Sigmoid colon (tissue), 7 donors: Measurements from ENCODE around the gene MOAP1. TPM values are rescaled to one million over a fixed set of nuclear protein-coding genes. Genes with fewer than 3 reads are reported as not detected.

Source experiments
- DNase-seq: peaks from one replicate; pipeline ENCODE4 v3.0.0-alpha.2; 2019
- H3K27ac ChIP-seq, 4 donors: fragments of 200-600 bp; sonication (generic); one replicate each; pipeline ENCODE4 v1.5.1; 2016 to 2019; ENCODE audit warnings: mild to moderate bottlenecking in 1 of 4
- H3K27me3 ChIP-seq, 3 donors: fragments of 200-600 bp; sonication (generic); one replicate each; pipeline ENCODE4 v1.5.1; 2019; ENCODE audit warnings: mild to moderate bottlenecking in 1 of 3
- H3K36me3 ChIP-seq, 4 donors: fragments of 200-600 bp; sonication (generic); one replicate each; pipeline ENCODE4 v1.5.1; 2016 to 2019
- H3K4me1 ChIP-seq, 4 donors: fragments of 200-600 bp; sonication (generic); one replicate each; pipeline ENCODE4 v1.5.1; 2017 to 2019
- H3K4me3 ChIP-seq, 4 donors: fragments of 200-600 bp; sonication (generic); one replicate each; pipeline ENCODE4 v1.5.1; 2017 to 2019; ENCODE audit warnings: mild to moderate bottlenecking in 2 of 4, moderate library complexity in 1 of 4
- H3K9me3 ChIP-seq, 4 donors: fragments of 200-600 bp in 3 of 4; sonication (generic) in 3 of 4; one replicate each; pipeline versions ENCODE4 v1.5.1 to v1.6.1; 2013 to 2019
- EP300 ChIP-seq, 4 donors: sonication (generic); formaldehyde crosslinking; IDR thresholded peaks; one replicate each; pipeline ENCODE4 v1.6.1; 2017; ENCODE audit warnings: antibody characterized with exemption in 4 of 4
- POLR2A ChIP-seq, 2 donors: fragments of 450-650 bp; IDR thresholded peaks; one replicate each; pipeline ENCODE4 v1.6.1; 2016; ENCODE audit warnings: antibody characterized with exemption in 2 of 2, mild to moderate bottlenecking in 2 of 2, moderate library complexity in 2 of 2
- POLR2AphosphoS5 ChIP-seq, 4 donors: sonication (generic); formaldehyde crosslinking; IDR thresholded peaks; one replicate each; pipeline ENCODE4 v1.6.1; 2017; ENCODE audit warnings: antibody characterized with exemption in 4 of 4
- WGBS, 2 donors: extraction: QIAGEN DNeasy Blood & Tissue Kit; methylation state at CpG; one replicate each; pipeline ENCODE4 v1.1.7; 2013; 5-methylcytosine and 5-hydroxymethylcytosine counted together
- intact Hi-C: fragments of 100-400 bp; cut with DNase I; formaldehyde crosslinking; loops from one replicate; pipeline ENCODE4 v1.15.1; 2023
- polyA plus RNA-seq, 3 donors: library from polyadenylated mRNA; stranded (reverse); fragments of 200-250 nt; gene quantifications; one replicate each; pipeline ENCODE4 v1.2.3, GENCODE V29; 2013
- total RNA-seq, 4 donors: library from RNA; depleted of rRNA; stranded (reverse); fragments of >200 nt; gene quantifications; one replicate each; pipeline ENCODE4 v1.1.0, GENCODE V29; 2016
- TF ChIP-seq, protein P1 (sequence below), 4 experiments: fragments of 450-650 bp in 3 of 4; fragments of 200-600 bp in 1 of 4; IDR thresholded peaks; one replicate each; pipeline ENCODE4 v1.5.1; 2016 to 2019; ENCODE audit warnings: antibody characterized with exemption in 4 of 4, mild to moderate bottlenecking in 3 of 4, moderate library complexity in 2 of 4
- donor health status: healthy with polysubstance abuse.
- donor health status: Bipolar disorder and iron deficiency.
- donor health status: healthy.

Gene MOAP1
- total and polyA plus RNA-seq, 7 donors: 19.7 to 65.3 (median 31.3) TPM

DNA sequence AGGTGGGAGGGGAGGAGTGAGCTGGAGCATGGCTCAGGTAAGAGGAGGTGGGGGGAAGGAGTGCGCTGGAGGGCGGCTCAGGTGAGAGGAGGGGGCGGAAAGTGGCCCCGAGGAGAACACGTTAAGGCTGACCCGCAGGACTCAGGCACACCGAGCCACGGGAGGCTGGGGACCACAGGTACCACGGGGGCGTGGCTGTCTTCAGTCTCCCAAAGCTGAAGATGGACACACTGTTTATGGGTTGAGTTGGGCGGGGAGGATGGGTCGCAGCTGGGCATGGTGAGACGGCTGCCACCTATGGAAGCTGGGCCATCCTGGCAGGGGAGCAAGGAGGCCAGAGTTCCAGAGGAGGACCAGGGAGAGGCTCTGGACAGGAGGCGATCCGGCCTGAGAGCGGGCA, 45.8 kb upstream of the MOAP1 start:
- Histone ChIP-seq H3K27me3 (no peaks in the 10 kb centered on the region), H3K36me3 (peaks cover 9 to 35% (median 18%) of the 10 kb centered on the region in 4 donors), H3K9me3 (no peaks in the 10 kb centered on the region), H3K4me1 (peaks cover 0 to 14% (median 6%) of the 10 kb centered on the region in 4 donors), H3K27ac (no peak overlapping the region), H3K4me3 (no peak overlapping the region)
- TF ChIP-seq POLR2AphosphoS5 (IDR thresholded peaks at IDR 0.05): no peak
- TF ChIP-seq, protein P1, sequence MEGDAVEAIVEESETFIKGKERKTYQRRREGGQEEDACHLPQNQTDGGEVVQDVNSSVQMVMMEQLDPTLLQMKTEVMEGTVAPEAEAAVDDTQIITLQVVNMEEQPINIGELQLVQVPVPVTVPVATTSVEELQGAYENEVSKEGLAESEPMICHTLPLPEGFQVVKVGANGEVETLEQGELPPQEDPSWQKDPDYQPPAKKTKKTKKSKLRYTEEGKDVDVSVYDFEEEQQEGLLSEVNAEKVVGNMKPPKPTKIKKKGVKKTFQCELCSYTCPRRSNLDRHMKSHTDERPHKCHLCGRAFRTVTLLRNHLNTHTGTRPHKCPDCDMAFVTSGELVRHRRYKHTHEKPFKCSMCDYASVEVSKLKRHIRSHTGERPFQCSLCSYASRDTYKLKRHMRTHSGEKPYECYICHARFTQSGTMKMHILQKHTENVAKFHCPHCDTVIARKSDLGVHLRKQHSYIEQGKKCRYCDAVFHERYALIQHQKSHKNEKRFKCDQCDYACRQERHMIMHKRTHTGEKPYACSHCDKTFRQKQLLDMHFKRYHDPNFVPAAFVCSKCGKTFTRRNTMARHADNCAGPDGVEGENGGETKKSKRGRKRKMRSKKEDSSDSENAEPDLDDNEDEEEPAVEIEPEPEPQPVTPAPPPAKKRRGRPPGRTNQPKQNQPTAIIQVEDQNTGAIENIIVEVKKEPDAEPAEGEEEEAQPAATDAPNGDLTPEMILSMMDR (IDR thresholded peaks at IDR 0.05): no peak
- TF ChIP-seq EP300 (IDR thresholded peaks at IDR 0.05): no peak
- TF ChIP-seq POLR2A (IDR thresholded peaks at IDR 0.05): no peak
- WGBS, 2 donors: 88 to 95% methylated on average over 16 of the region's 16 CpGs
- peak; percentile 65 for DNase-seq
- intact Hi-C loops: no loop called here

DNA sequence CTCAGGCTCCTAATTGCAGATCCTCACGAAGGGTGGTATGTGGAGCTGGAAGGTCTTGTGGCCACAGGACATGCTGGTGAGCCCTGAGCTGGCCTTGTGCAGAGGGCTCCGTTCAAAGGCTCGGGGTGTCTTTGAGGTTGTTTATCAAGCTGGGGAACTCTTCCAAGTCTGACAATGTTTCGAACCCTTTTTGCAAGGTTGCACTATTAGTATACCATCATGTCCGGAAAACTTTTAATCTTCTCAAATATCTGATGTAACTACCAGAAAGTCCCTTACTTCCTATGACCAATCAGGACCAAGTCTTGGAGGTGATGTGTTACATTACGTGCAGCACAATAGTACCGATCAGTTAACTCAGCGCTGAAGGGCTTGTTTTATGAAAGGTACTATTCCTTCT, 43.9 kb upstream of the MOAP1 start:
- intact Hi-C loops: no loop called here
- Histone ChIP-seq H3K4me3 (no peak overlapping the region), H3K36me3 (peaks cover 9 to 55% (median 24%) of the 10 kb centered on the region in 4 donors), H3K4me1 (peaks cover 0 to 14% (median 6%) of the 10 kb centered on the region in 4 donors), H3K27ac (no peak overlapping the region), H3K27me3 (no peaks in the 10 kb centered on the region), H3K9me3 (no peaks in the 10 kb centered on the region)
- WGBS, 2 donors: 91 to 96% methylated on average over 8 of the region's 8 CpGs
- no peak for DNase-seq
- TF ChIP-seq, protein P1 (IDR thresholded peaks at IDR 0.05): no peak
- TF ChIP-seq POLR2AphosphoS5 (IDR thresholded peaks at IDR 0.05) (no peak), EP300 (IDR thresholded peaks at IDR 0.05) (no peak), POLR2A (IDR thresholded peaks at IDR 0.05) (no peak)

DNA sequence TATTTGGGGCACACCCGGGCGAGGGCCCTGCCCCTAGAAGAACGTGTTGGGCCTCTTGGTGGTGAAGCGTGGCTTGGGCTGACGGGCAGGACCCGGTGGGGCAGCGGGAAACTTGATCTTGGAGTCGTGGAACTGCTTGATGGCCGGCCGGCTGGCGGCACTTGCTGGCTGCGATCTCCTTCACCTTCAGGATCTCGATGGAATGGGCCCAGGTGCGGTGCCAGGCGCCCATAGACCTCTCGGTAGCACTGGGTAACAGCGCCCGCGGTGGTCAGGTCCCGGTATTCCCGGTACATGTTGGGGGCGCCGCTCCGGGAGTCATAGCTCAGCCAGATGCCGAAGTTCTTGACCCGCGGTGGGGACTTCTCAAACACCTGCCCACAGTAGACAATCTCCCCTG, 38.9 kb upstream of the MOAP1 start:
- Histone ChIP-seq H3K9me3 (no peaks in the 10 kb centered on the region), H3K36me3 (peaks cover 17 to 99% (median 50%) of the 10 kb centered on the region in 4 donors), H3K4me3 (no peak overlapping the region), H3K4me1 (no peaks in the 10 kb centered on the region), H3K27me3 (no peaks in the 10 kb centered on the region), H3K27ac (no peak overlapping the region)
- TF ChIP-seq EP300 (IDR thresholded peaks at IDR 0.05): no peak
- intact Hi-C loops: no loop called here
- 97% methylated on average over 27 of the region's 27 CpGs for WGBS, 2 donors
- no peak for DNase-seq

DNA sequence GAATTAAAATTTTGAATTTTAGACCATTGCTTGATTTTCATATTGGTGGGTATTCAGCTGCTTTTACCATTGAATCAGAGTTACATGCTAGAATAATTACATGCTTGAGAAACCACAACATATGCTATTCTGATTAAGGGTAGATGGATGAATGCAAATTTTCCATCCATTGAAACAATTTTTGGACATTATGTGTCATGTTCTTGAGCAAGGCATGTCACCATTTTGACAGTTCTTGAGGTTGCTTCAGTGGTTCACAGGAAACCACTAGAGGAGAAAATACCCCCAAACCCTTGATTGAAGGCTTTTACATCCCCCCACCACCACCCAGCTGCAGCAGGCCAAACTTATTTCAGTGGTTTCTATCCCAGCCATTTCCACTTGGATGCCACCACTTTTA, 35.8 kb upstream of the MOAP1 start:
- TF ChIP-seq EP300 (IDR thresholded peaks at IDR 0.05) (no peak), POLR2AphosphoS5 (IDR thresholded peaks at IDR 0.05) (no peak), POLR2A (IDR thresholded peaks at IDR 0.05) (no peak)
- TF ChIP-seq, protein P1 (IDR thresholded peaks at IDR 0.05): no peak
- no peak for DNase-seq
- H3K4me1 ChIP-seq: no peaks in the 10 kb centered on the region
- H3K27ac ChIP-seq: no peak overlapping the region
- H3K4me3 ChIP-seq: no peak overlapping the region
- no peaks in the 10 kb centered on the region for H3K27me3 ChIP-seq
- no peaks in the 10 kb centered on the region for H3K9me3 ChIP-seq
- intact Hi-C loops: no loop called here
- peaks cover 8 to 99% (median 46%) of the 10 kb centered on the region in 4 donors for H3K36me3 ChIP-seq

DNA sequence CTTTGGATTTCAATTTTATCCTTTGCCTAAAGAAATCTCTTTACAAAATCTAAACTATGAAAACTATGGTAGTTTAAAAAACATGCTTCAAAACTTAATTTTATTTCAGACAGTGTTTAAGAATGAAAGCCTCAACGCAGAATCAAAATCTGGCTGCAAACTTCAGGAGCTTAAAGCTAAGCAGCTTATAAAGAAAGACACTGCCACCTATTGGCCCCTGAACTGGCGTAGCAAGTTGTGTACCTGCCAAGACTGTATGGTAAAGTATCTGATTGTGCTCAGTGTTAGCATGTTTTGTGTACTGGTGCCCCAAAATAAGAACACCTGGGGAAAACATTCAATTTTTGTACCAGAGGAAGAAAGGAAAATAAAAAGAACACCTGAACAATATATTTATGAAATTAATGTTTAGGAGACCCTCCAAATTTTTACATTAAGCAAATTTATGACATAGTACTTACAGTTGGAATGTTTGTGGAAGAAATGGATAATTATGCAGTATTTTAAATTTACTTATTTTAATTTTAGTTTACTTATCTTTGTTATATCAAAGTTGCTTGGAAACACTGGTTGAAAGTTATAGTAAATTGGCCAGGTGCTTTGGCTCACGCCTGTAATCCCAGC, 34.5 kb upstream of the MOAP1 start:
- intact Hi-C loops: no loop called here
- 44 to 63% methylated on average over 3 of the region's 3 CpGs for WGBS, 2 donors
- peaks cover 8 to 99% (median 47%) of the 10 kb centered on the region in 4 donors for H3K36me3 ChIP-seq

More for the DNA sequence above, 34.5 kb upstream of the MOAP1 start:
- Histone ChIP-seq H3K4me1 (no peaks in the 10 kb centered on the region), H3K9me3 (no peaks in the 10 kb centered on the region), H3K27me3 (no peaks in the 10 kb centered on the region), H3K27ac (no peak overlapping the region), H3K4me3 (no peak overlapping the region)
- DNase-seq: no peak
- TF ChIP-seq, protein P1 (IDR thresholded peaks at IDR 0.05): peak in 1 of 4 experiments; percentile 32
- TF ChIP-seq EP300 (IDR thresholded peaks at IDR 0.05): no peak
